Activated gamma-delta T cell treated with anti-CD3 and anti-CD28 coated beads, Interleukin-2, amount 50 U/mL, for 16 hours (primary cell): ENCODE measurements around the gene ATXN1.
"Not testable (repeated sequence)": the region's sequence is repeated elsewhere in the genome, so short reads cannot be mapped to it uniquely, and the experiment has no call there.

Experiments
- DNase-seq: peaks from one replicate; pipeline ENCODE4 v3.0.0-alpha.2; 2020; ENCODE audit warnings: low read depth

The ATXN1 gene

GRCh38 chr6:16473908-16474771 lies 287.1 kb downstream of the ATXN1 start:
- no peak for DNase-seq

- DNase-seq = no peak
Measured at GRCh38 chr6:16473184-16473907, 287.9 kb downstream of the ATXN1 start.

GRCh38 chr6:16472349-16473069 lies 288.8 kb downstream of the ATXN1 start:
- DNase-seq = no peak

- no peak for DNase-seq
Measured at GRCh38 chr6:16471910-16472297, 289.4 kb downstream of the ATXN1 start.

- no peak for DNase-seq
Measured at GRCh38 chr6:16471222-16471909, 289.9 kb downstream of the ATXN1 start.

- DNase-seq = no peak
Measured at GRCh38 chr6:16470502-16471221, 290.6 kb downstream of the ATXN1 start.

- DNase-seq = no peak
Measured at GRCh38 chr6:16468991-16469615, 292.2 kb downstream of the ATXN1 start.

- no peak for DNase-seq
Measured at GRCh38 chr6:16466800-16467553, 294.3 kb downstream of the ATXN1 start.

GRCh38 chr6:16464045-16464444 lies 297.2 kb downstream of the ATXN1 start:
- DNase-seq = no peak

- DNase-seq = not testable (repeated sequence)
Measured at GRCh38 chr6:16463246-16463645, 298.0 kb downstream of the ATXN1 start.

- no peak for DNase-seq
Measured at GRCh38 chr6:16461491-16461890, 299.8 kb downstream of the ATXN1 start.

GRCh38 chr6:16459472-16459871 lies 301.8 kb downstream of the ATXN1 start:
- DNase-seq = not testable (repeated sequence)

- DNase-seq = no peak
Measured at GRCh38 chr6:16452348-16452747, 308.9 kb downstream of the ATXN1 start.

GRCh38 chr6:16450821-16451220 lies 310.4 kb downstream of the ATXN1 start:
- DNase-seq = no peak

GRCh38 chr6:16450285-16450684 lies 311.0 kb downstream of the ATXN1 start:
- no peak for DNase-seq

- no peak for DNase-seq
Measured at GRCh38 chr6:16446273-16446672, 315.0 kb downstream of the ATXN1 start.

- no peak for DNase-seq
Measured at GRCh38 chr6:16442031-16442430, 319.2 kb downstream of the ATXN1 start.

- no peak for DNase-seq
Measured at GRCh38 chr6:16441262-16441661, 320.0 kb downstream of the ATXN1 start.

- no peak for DNase-seq
Measured at GRCh38 chr6:16440636-16441212, 320.5 kb downstream of the ATXN1 start.
